Neuronal stem cell (in vitro differentiated cells): Measurements from ENCODE around the gene TNS1.

ENCODE experiments used
- DNase-seq: peaks from one replicate; pipeline ENCODE4 v3.0.0-alpha.2; 2013; ENCODE audit warnings: low spot score
- H2AFZ ChIP-seq: one replicate; pipeline ENCODE4 v1.6.1; 2013; ENCODE audit warnings: mild to moderate bottlenecking, low read length, inconsistent platforms
- H2AK5ac ChIP-seq: 2 replicates; pipeline ENCODE4 v1.6.1; 2013; ENCODE audit warnings: low read depth, mild to moderate bottlenecking, inconsistent platforms, low read length, moderate library complexity, mixed read lengths
- H2BK120ac ChIP-seq: 2 replicates; pipeline ENCODE4 v1.6.1; 2013; ENCODE audit warnings: low read depth, mild to moderate bottlenecking, inconsistent platforms, low read length, moderate library complexity, mixed read lengths
- H2BK12ac ChIP-seq: one replicate; pipeline ENCODE4 v1.6.1; 2013; ENCODE audit warnings: low read length, inconsistent platforms
- H2BK15ac ChIP-seq: 2 replicates; pipeline ENCODE4 v1.6.1; 2013; ENCODE audit warnings: mild to moderate bottlenecking, low read length, inconsistent platforms, mixed read lengths
- H2BK5ac ChIP-seq: one replicate; pipeline ENCODE4 v1.6.1; 2013; ENCODE audit warnings: inconsistent platforms, mild to moderate bottlenecking, low read length, moderate library complexity
- H3K14ac ChIP-seq: one replicate; pipeline ENCODE4 v1.6.1; 2013; ENCODE audit warnings: low read length, inconsistent platforms
- H3K18ac ChIP-seq: 2 replicates; pipeline ENCODE4 v1.6.1; 2013; ENCODE audit warnings: low read length, inconsistent platforms
- H3K23ac ChIP-seq: 2 replicates; pipeline ENCODE4 v1.6.1; 2013; ENCODE audit warnings: low read depth, mild to moderate bottlenecking, mixed read lengths, low read length, inconsistent platforms; ENCODE audit not compliant: poor library complexity
- H3K27ac ChIP-seq: replicated peaks from 3 replicates; pipeline ENCODE4 v1.5.1; 2013; ENCODE audit warnings: low read length, inconsistent platforms
- H3K27me3 ChIP-seq, 3 experiments: 2 replicates each; pipeline ENCODE4 v1.6.1; 2013; ENCODE audit warnings: low read length in 3 of 3, mild to moderate bottlenecking in 2 of 3, inconsistent platforms in 1 of 3, low read depth in 1 of 3, mixed read lengths in 1 of 3, moderate library complexity in 1 of 3; ENCODE audit not compliant: control insufficient read depth in 3 of 3, insufficient read depth in 3 of 3
- H3K36me3 ChIP-seq, 2 donors: replicated peaks in 1 of 2; 2 replicates each; pipeline ENCODE4 v1.6.1; 2013; ENCODE audit warnings: low read length in 2 of 2; ENCODE audit not compliant: control insufficient read depth in 2 of 2, insufficient read depth in 2 of 2
- H3K4ac ChIP-seq: 2 replicates; pipeline ENCODE4 v1.6.1; 2013; ENCODE audit warnings: inconsistent platforms, mild to moderate bottlenecking, low read length, moderate library complexity
- H3K4me1 ChIP-seq, 2 donors: 1 replicate in 1 of 2; 2 replicates in 1 of 2; pipeline ENCODE4 v1.6.1; 2013; ENCODE audit warnings: low read length in 2 of 2, low read depth in 1 of 2; ENCODE audit not compliant: control insufficient read depth in 2 of 2, insufficient read depth in 1 of 2
- H3K4me2 ChIP-seq: one replicate; pipeline ENCODE4 v1.6.1; 2013; ENCODE audit warnings: mild to moderate bottlenecking, low read length, inconsistent platforms; ENCODE audit not compliant: insufficient read depth, poor library complexity, severe bottlenecking
- H3K4me3 ChIP-seq, 2 donors: 2 replicates each; pipeline ENCODE4 v1.5.1; 2013; ENCODE audit warnings: low read length in 2 of 2, mild to moderate bottlenecking in 2 of 2, inconsistent platforms in 1 of 2, moderate library complexity in 1 of 2
- H3K79me1 ChIP-seq: one replicate; pipeline ENCODE4 v1.6.1; 2013; ENCODE audit warnings: low read depth, mild to moderate bottlenecking, inconsistent platforms, low read length, moderate library complexity
- H3K9ac ChIP-seq: one replicate; pipeline ENCODE4 v1.6.1; 2013; ENCODE audit warnings: mild to moderate bottlenecking, low read depth, low read length, inconsistent platforms; ENCODE audit not compliant: poor library complexity
- H3K9me3 ChIP-seq, 2 donors: replicated peaks in 1 of 2; 2 replicates each; pipeline versions ENCODE3 to v1.6.1; 2013; ENCODE audit warnings: low read length in 2 of 2, mild to moderate bottlenecking in 2 of 2, inconsistent platforms in 1 of 2, low read depth in 1 of 2, mixed read lengths in 1 of 2, moderate library complexity in 1 of 2; ENCODE audit not compliant: control insufficient read depth in 2 of 2, insufficient read depth in 1 of 2
- H4K8ac ChIP-seq: one replicate; pipeline ENCODE4 v1.6.1; 2013; ENCODE audit warnings: low read depth, mild to moderate bottlenecking, inconsistent platforms, low read length, moderate library complexity
- H4K91ac ChIP-seq: one replicate; pipeline ENCODE4 v1.6.1; 2013; ENCODE audit warnings: low read length, low read depth, mild to moderate bottlenecking, inconsistent platforms; ENCODE audit not compliant: poor library complexity
- WGBS, 2 donors: extraction: QIAGEN DNeasy Blood & Tissue Kit; methylation state at CpG; one replicate each; pipeline ENCODE4 v1.1.7; 2013; ENCODE audit warnings: missing lambda C conversion rate in 2 of 2, mixed read lengths in 1 of 2; ENCODE audit not compliant: insufficient read length in 2 of 2, insufficient replicate concordance in 1 of 2; ENCODE audit errors: extremely low coverage in 2 of 2; 5-methylcytosine and 5-hydroxymethylcytosine counted together

Gene TNS1

DNA sequence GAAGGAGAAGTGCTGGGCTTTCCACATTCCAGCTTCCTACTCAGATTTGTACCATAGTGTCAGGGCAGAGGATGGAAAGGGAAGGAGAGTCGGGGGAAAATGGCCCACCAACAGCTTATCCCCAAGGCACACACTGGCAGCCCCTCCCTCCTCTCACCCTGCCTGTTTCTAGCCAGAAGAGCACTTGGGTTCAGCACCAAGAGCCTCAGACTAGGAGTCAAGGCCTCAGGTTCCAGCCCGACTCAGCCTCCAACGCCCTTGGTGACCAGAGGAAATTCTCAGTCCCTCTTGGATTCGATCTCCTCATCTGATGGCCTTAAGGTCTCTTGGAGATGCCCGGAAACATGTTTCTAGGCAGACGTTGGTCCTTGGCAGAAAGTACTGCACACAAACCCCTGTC is 53.9 kb downstream of the TNS1 start:
- Histone ChIP-seq H3K14ac (peak overlapping the region; percentile 22), H2BK120ac (no peak overlapping the region), H3K4me1 (peaks cover 8% of the 10 kb centered on the region in 2 donors), H4K8ac (no peak overlapping the region), H3K79me1 (no peaks in the 10 kb centered on the region), H2BK12ac (no peak overlapping the region), H3K4ac (no peak overlapping the region), H3K36me3 (no peaks in the 10 kb centered on the region), H3K27ac (no peak overlapping the region), H4K91ac (no peak overlapping the region), H3K4me3 (no peak overlapping the region), H3K9ac (no peak overlapping the region), H2AFZ (no peak overlapping the region), H3K23ac (no peak overlapping the region), H3K4me2 (no peak overlapping the region), H3K9me3 (no peaks in the 10 kb centered on the region), H3K27me3 (peaks cover 0 to 7% (median 0%) of the 10 kb centered on the region in 3 experiments), H2BK15ac (no peak overlapping the region), H2BK5ac (no peak overlapping the region), H2AK5ac (peak overlapping the region; percentile 6), H3K18ac (no peak overlapping the region)
- no CpG with 5 or more reads among the region's 6 CpGs for WGBS, 2 donors
- DNase-seq, result no peak

- no peak overlapping the region for H3K14ac ChIP-seq
- no peak overlapping the region for H3K18ac ChIP-seq
- H4K8ac ChIP-seq, result no peak overlapping the region
- no peak overlapping the region for H2AK5ac ChIP-seq
- peaks cover 0 to 7% (median 0%) of the 10 kb centered on the region in 3 experiments for H3K27me3 ChIP-seq
- H4K91ac ChIP-seq, result no peak overlapping the region
- no peak overlapping the region for H2BK12ac ChIP-seq
- H3K9me3 ChIP-seq, result no peaks in the 10 kb centered on the region
- H3K4me3 ChIP-seq, result no peak overlapping the region
- H2BK120ac ChIP-seq, result no peak overlapping the region
- H3K4me1 ChIP-seq, result peaks cover 13% of the 10 kb centered on the region in 2 donors
- DNase-seq, result no peak
- no CpG with 5 or more reads among the region's 4 CpGs for WGBS, 2 donors
- H3K36me3 ChIP-seq, result no peaks in the 10 kb centered on the region
- no peak overlapping the region for H3K4ac ChIP-seq
- H2BK15ac ChIP-seq, result no peak overlapping the region
- H2BK5ac ChIP-seq, result no peak overlapping the region
- H3K27ac ChIP-seq, result no peak overlapping the region
- H3K4me2 ChIP-seq, result no peak overlapping the region
- no peak overlapping the region for H2AFZ ChIP-seq
- H3K79me1 ChIP-seq, result no peaks in the 10 kb centered on the region
- H3K23ac ChIP-seq, result no peak overlapping the region
- H3K9ac ChIP-seq, result no peak overlapping the region
Observed at GRCh38 chr2:217948351-217948791, 54.4 kb downstream of the TNS1 start.

DNA sequence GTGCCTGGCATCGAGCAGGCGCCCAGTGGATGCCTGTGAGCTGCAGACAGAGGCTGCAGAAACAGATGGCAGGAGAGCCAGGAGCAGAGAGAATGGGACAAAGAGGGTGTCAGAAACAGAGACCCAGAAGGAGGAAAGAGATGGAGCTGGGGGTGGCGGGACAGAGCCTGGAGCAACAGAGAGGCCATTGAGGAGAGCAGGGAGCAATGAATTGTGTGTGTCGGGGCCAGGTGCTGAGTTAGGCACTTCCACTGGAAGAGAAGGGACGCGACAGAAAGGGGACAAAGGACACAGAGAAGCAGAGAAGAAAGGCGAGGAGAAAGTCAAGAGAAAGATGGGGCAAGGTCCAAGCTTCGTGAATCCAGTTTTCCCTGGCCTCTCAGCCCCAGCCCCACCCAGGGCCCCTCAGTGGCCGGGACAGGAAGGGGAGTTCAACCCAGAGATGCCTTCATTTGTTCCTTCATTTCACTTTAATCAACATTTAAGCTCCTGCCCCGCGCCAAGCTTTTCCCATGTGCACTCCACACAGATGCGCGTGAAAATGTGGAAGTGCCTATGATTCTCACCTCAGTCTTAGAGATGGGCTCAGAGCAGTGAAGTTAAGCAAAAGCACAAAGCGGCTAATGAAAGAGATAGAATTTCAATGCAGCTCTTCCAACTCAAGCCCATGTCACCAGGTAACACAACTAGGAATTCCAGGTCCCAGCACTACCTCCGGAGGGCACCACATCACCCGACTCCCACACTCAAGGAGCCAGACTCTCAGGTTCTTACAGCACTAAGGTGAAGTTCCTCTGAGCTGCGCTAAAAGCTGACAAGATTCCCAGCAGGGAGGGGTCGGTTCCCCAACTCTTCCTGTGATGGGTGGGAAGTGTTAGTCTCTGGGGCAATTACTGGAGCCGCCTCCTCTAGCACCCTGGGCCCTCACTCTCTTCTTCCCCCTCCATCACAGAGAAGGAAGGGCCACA is 55.1 kb downstream of the TNS1 start:
- no peak overlapping the region for H3K23ac ChIP-seq
- H3K27ac ChIP-seq, result no peak overlapping the region
- no peak overlapping the region for H2BK5ac ChIP-seq
- H2BK15ac ChIP-seq, result peak overlapping the region; percentile 25
- H3K18ac ChIP-seq, result peak overlapping the region; percentile 40
- no peak overlapping the region for H2BK120ac ChIP-seq
- no peak overlapping the region for H3K4me2 ChIP-seq
- H2AFZ ChIP-seq, result no peak overlapping the region
- H3K27me3 ChIP-seq, result peaks cover 0 to 7% (median 0%) of the 10 kb centered on the region in 3 experiments
- no peaks in the 10 kb centered on the region for H3K79me1 ChIP-seq
- H3K4me3 ChIP-seq, result no peak overlapping the region
- DNase-seq, result no peak
- H3K9ac ChIP-seq, result no peak overlapping the region
- H4K8ac ChIP-seq, result no peak overlapping the region
- no peak overlapping the region for H4K91ac ChIP-seq
- H3K14ac ChIP-seq, result no peak overlapping the region
- WGBS, 2 donors, result no CpG with 5 or more reads among the region's 19 CpGs
- peaks cover 15 to 18% of the 10 kb centered on the region in 2 donors for H3K4me1 ChIP-seq
- H3K36me3 ChIP-seq, result no peaks in the 10 kb centered on the region
- no peaks in the 10 kb centered on the region for H3K9me3 ChIP-seq
- no peak overlapping the region for H3K4ac ChIP-seq
- peak overlapping the region; percentile 32 for H2AK5ac ChIP-seq
- H2BK12ac ChIP-seq, result no peak overlapping the region

DNA sequence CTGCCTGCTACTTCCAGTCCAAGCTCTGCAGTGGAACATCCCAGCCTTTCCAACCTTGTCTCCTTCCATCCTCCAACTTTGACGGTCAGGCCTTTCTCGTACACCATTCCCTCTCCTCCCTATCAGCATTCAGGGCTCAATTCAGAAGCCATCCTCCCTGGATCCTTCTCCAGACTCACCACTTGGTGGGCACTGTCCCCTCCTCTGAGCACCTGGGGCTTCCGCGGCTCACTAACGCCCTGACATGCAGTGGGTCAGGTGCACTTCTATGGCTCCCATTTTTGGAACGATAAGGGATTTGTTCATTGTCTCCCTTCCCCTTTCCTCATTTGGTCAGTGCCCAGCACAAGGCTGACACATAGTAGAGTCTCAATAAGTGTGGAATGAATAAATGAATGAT is 56.7 kb downstream of the TNS1 start:
- Histone ChIP-seq H3K23ac (no peak overlapping the region), H3K18ac (no peak overlapping the region), H2AFZ (no peak overlapping the region), H2BK12ac (no peak overlapping the region), H3K9ac (no peak overlapping the region), H3K79me1 (no peaks in the 10 kb centered on the region), H4K91ac (no peak overlapping the region), H3K4me3 (no peak overlapping the region), H2BK120ac (no peak overlapping the region), H3K36me3 (no peaks in the 10 kb centered on the region), H3K14ac (no peak overlapping the region), H2BK15ac (no peak overlapping the region), H3K27me3 (peaks cover 0 to 7% (median 0%) of the 10 kb centered on the region in 3 experiments), H3K4me1 (peaks cover 15 to 18% of the 10 kb centered on the region in 2 donors), H2AK5ac (no peak overlapping the region), H3K4me2 (no peak overlapping the region), H3K9me3 (no peaks in the 10 kb centered on the region), H2BK5ac (no peak overlapping the region), H4K8ac (no peak overlapping the region), H3K27ac (no peak overlapping the region), H3K4ac (no peak overlapping the region)
- no CpG with 5 or more reads among the region's 6 CpGs for WGBS, 2 donors
- no peak for DNase-seq
